Measurements from ENCODE around the gene BLOC1S4. TPM values are rescaled to one million over a fixed set of nuclear protein-coding genes. Genes with fewer than 3 reads are reported as not detected.
A peak's percentile ranks its signal among the peaks of the same experiment; 100 is the strongest.

Gene BLOC1S4
- total RNA-seq, 4 donors from 2014 or later, result 20.0 to 20.6 (median 20.2) TPM

GRCh38 chr4:6742989-6743388 lies 27.0 kb downstream of the BLOC1S4 start:
- Histone ChIP-seq H3K4me1 (peaks cover 0 to 17% (median 3%) of the 10 kb centered on the region in 4 donors), H3K27me3 (no peaks in the 10 kb centered on the region), H3K9me3 (no peaks in the 10 kb centered on the region), H3K4me3 (no peak overlapping the region), H3K36me3 (no peaks in the 10 kb centered on the region), H3K27ac (no peak overlapping the region)
- TF ChIP-seq CTCF (IDR thresholded peaks at IDR 0.05), result no peak
- no peak for TF ChIP-seq POLR2A (IDR thresholded peaks at IDR 0.05)
- DNase-seq, result peak in 1 of 3 donors; percentile 39

GRCh38 chr4:6746721-6747293 lies 30.8 kb downstream of the BLOC1S4 start:
- H3K4me1 ChIP-seq, result peaks cover 0 to 44% (median 15%) of the 10 kb centered on the region in 4 donors
- TF ChIP-seq CTCF (IDR thresholded peaks at IDR 0.05) (no peak), POLR2A (IDR thresholded peaks at IDR 0.05) (no peak)
- H3K4me3 ChIP-seq, result no peak overlapping the region

DNA sequence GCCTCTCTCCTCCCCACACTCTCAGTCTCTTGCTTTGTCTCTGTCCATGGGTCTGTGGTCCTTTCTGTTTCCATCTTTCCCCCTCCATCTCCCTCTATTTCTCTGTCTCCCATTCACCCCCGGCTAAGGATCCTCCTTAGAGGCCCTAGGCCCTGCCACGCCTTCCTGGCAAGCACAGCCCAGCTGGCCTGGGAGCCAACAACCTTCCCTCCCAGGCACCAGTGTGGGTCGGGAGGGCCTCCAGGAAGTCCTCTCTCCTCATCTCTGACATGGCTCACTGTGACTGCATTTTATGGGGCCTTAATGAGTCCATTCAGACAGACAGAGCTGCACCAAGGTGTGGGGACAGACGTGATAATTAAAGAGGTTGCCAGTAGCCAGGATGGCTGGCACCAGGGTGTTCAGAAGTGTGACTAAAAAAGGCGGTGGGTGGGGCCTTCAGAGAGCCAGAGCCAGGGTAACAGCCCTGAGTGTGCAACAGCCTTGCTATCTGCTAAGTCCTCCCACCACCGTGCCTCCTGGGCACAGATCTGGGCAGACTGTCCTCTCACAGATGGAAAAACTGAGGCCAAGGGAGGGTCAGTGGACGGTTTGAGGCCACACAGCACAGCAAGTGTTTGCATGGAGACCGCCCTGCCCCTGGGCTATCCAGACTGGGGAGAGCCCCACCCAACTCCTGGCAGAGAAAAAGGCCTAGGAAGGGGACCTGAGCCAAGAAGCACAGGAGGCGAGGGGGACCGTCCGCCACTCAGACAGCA lies 31.5 kb downstream of the BLOC1S4 start:
- TF ChIP-seq POLR2A (IDR thresholded peaks at IDR 0.05), result peak; percentile 66 to 91
- no peak for TF ChIP-seq CTCF (IDR thresholded peaks at IDR 0.05)
- DNase-seq, result peak in 2 of 3 donors; percentile 86 to 89
- Histone ChIP-seq H3K4me3 (no peak overlapping the region), H3K27me3 (no peaks in the 10 kb centered on the region), H3K27ac (peak overlapping the region in 3 of 4 donors; percentile 74 to 96 (median 88)), H3K4me1 (peaks cover 0 to 44% (median 15%) of the 10 kb centered on the region in 4 donors), H3K36me3 (no peaks in the 10 kb centered on the region), H3K9me3 (no peaks in the 10 kb centered on the region)

More at GRCh38 chr4:6746721-6747293, 30.8 kb downstream of the BLOC1S4 start:
- Histone ChIP-seq H3K27ac (peak overlapping the region in 3 of 4 donors; percentile 50 to 96 (median 88)), H3K36me3 (no peaks in the 10 kb centered on the region), H3K9me3 (no peaks in the 10 kb centered on the region), H3K27me3 (no peaks in the 10 kb centered on the region)
- DNase-seq, result peak in 2 of 3 donors; percentile 49 to 74

GRCh38 chr4:6748286-6748685 lies 32.3 kb downstream of the BLOC1S4 start:
- H3K27me3 ChIP-seq, result no peaks in the 10 kb centered on the region
- H3K4me1 ChIP-seq, result peaks cover 0 to 52% (median 15%) of the 10 kb centered on the region in 4 donors
- no peaks in the 10 kb centered on the region for H3K36me3 ChIP-seq
- TF ChIP-seq CTCF (IDR thresholded peaks at IDR 0.05) (no peak), POLR2A (IDR thresholded peaks at IDR 0.05) (no peak)
- no peaks in the 10 kb centered on the region for H3K9me3 ChIP-seq
- H3K4me3 ChIP-seq, result no peak overlapping the region
- H3K27ac ChIP-seq, result peak overlapping the region in 3 of 4 donors; percentile 74 to 96 (median 88)
- no peak for DNase-seq

DNA sequence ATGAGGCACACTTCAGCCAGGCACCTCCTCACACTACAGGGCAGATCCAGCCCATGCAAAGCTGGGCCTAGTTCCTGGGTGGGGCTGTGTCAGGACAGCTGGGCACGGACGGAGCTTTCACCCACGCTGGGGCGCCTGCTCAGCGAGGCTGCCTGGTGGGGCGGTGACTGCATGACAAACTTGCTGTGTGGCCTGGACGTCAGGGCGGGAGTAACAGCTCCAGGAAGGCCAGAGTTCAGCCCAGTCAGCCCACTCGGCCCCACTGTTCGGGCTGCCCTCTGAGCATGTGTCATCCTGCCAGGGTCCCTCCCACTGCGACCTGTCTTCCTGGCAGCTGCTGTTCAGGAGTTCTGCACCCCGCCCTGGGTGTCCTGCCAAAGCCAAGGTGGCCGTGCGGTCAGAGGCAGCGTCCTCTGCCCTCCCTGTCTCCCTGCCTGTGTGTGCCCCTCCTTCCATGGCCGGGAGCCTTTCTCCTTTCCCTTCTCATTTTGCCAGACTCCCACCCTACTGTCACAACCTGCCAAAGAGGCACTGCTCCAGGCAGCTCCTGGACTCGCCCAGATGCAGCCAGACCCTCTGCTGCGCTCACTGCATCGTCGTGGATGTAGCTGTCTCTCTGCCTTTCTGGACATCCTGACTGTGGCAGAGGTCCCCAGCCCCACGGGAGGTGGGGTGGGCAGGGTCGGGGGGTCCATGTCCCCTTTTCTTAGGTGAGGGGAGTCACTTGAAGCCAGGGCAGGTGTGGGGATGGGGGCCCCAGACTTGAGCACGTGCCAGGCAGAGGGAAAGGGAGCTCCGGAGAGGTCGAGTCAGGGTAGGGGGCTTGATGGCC lies 33.6 kb downstream of the BLOC1S4 start:
- Histone ChIP-seq H3K27ac (peak overlapping the region in 3 of 4 donors; percentile 74 to 96 (median 88)), H3K9me3 (no peaks in the 10 kb centered on the region), H3K36me3 (no peaks in the 10 kb centered on the region), H3K4me1 (peaks cover 0 to 54% (median 15%) of the 10 kb centered on the region in 4 donors), H3K4me3 (peak overlapping the region in 2 of 4 donors; percentile 10 to 28), H3K27me3 (no peaks in the 10 kb centered on the region)
- TF ChIP-seq POLR2A (IDR thresholded peaks at IDR 0.05), result peak; percentile 82 to 85
- TF ChIP-seq CTCF (IDR thresholded peaks at IDR 0.05), result peak in 2 of 6 experiments; percentile 18 to 21
- peak in 2 of 3 donors; percentile 93 to 96 for DNase-seq
